Transverse colon (tissue), 4 donors: ENCODE measurements around the gene TDRD7. TPM values are rescaled to one million over a fixed set of nuclear protein-coding genes. Genes with fewer than 3 reads are reported as not detected.

ENCODE experiments used
- DNase-seq: peaks from one replicate; pipeline ENCODE4 v3.0.0-alpha.2; 2019
- H3K27ac ChIP-seq, 4 donors: fragments of 200-600 bp; sonication (generic); 2 replicates each; pipeline ENCODE4 v1.5.1; 2016 to 2018; ENCODE audit warnings: inconsistent platforms in 4 of 4
- H3K27me3 ChIP-seq: fragments of 200-600 bp; sonication (generic); 2 replicates; pipeline ENCODE4 v1.5.1; 2017; ENCODE audit warnings: inconsistent platforms
- H3K36me3 ChIP-seq, 4 donors: fragments of 200-600 bp; sonication (generic); 2 replicates each; pipeline ENCODE4 v1.5.1; 2017 to 2019; ENCODE audit warnings: inconsistent platforms in 4 of 4
- H3K4me1 ChIP-seq, 4 donors: fragments of 200-600 bp; sonication (generic); 2 replicates each; pipeline ENCODE4 v1.5.1; 2017 to 2020; ENCODE audit warnings: inconsistent platforms in 4 of 4
- H3K4me3 ChIP-seq, 4 donors: fragments of 200-600 bp; sonication (generic); 1 replicate in 1 of 4; 2 replicates in 3 of 4; pipeline versions ENCODE4 v1.5.1 to v1.6.1; 2017 to 2019; ENCODE audit warnings: inconsistent platforms in 4 of 4
- H3K9me3 ChIP-seq, 2 donors: fragments of 200-600 bp; sonication (generic); 2 replicates each; pipeline ENCODE4 v1.5.1; 2017 to 2019; ENCODE audit warnings: inconsistent platforms in 2 of 2
- CTCF ChIP-seq, 5 experiments: fragments of 200-600 bp in 3 of 5; fragments of 450-650 bp in 2 of 5; sonication (generic) in 3 of 5; IDR thresholded peaks; 1 replicate in 2 of 5; 2 replicates in 3 of 5; pipeline ENCODE4 v1.5.1; 2016 to 2017; ENCODE audit warnings: antibody characterized with exemption in 5 of 5, inconsistent platforms in 3 of 5, mild to moderate bottlenecking in 2 of 5, moderate library complexity in 1 of 5
- EP300 ChIP-seq: sonication (generic); formaldehyde crosslinking; IDR thresholded peaks from one replicate; pipeline ENCODE4 v1.6.1; 2017; ENCODE audit warnings: antibody characterized with exemption, low read depth
- POLR2A ChIP-seq: fragments of 450-650 bp; IDR thresholded peaks from one replicate; pipeline ENCODE4 v1.6.1; 2016; ENCODE audit warnings: antibody characterized with exemption, mild to moderate bottlenecking, moderate library complexity
- POLR2AphosphoS5 ChIP-seq, 3 donors: sonication (generic); formaldehyde crosslinking; IDR thresholded peaks; one replicate each; pipeline ENCODE4 v1.6.1; 2016; ENCODE audit warnings: antibody characterized with exemption in 3 of 3
- WGBS, 2 donors: methylation state at CpG; one replicate each; pipeline ENCODE4 v1.1.5; 2018; ENCODE audit warnings: low coverage in 1 of 2; 5-methylcytosine and 5-hydroxymethylcytosine counted together
- in situ Hi-C, 4 donors: fragments of 200-750 bp; cut with MboI; loops; one replicate each; pipeline versions ENCODE4 v1.15.0 to v1.15.1; 2017; ENCODE audit warnings: low sequenced_read_pairs in 3 of 4, low pct_ligation_motif_present in 1 of 4, low pct_unique_long_range_greater_than_20kb in 1 of 4
- intact Hi-C: fragments of 100-400 bp; cut with DNase I; formaldehyde crosslinking; loops from one replicate; pipeline ENCODE4 v1.15.1; 2023; ENCODE audit warnings: low total_unique reads
- total RNA-seq, 4 donors: library from RNA; depleted of rRNA; stranded (reverse); fragments of >200 nt; gene quantifications; one replicate each; pipeline ENCODE4 v1.1.0, GENCODE V29; 2016

The TDRD7 gene
- total RNA-seq, 4 donors from 2014 or later = 15.0 to 47.4 (median 31.4) TPM

GRCh38 chr9:97479496-97480159, 67.7 kb downstream of the TDRD7 start:
- peaks cover 0 to 32% (median 3%) of the 10 kb centered on the region in 4 donors for H3K36me3 ChIP-seq
- in situ Hi-C loops = no loop called here
- H3K27me3 ChIP-seq = no peaks in the 10 kb centered on the region
- DNase-seq = no peak
- H3K9me3 ChIP-seq = no peaks in the 10 kb centered on the region
- H3K4me1 ChIP-seq = no peaks in the 10 kb centered on the region
- H3K4me3 ChIP-seq = no peak overlapping the region
- TF ChIP-seq POLR2AphosphoS5 (IDR thresholded peaks at IDR 0.05) = no peak
- TF ChIP-seq POLR2A = no peak
- TF ChIP-seq CTCF (IDR thresholded peaks at IDR 0.05) = no peak
- 93 to 100% methylated on average over 5 of the region's 5 CpGs for WGBS, 2 donors
- no peak overlapping the region for H3K27ac ChIP-seq
- intact Hi-C loops = no loop called here

DNA sequence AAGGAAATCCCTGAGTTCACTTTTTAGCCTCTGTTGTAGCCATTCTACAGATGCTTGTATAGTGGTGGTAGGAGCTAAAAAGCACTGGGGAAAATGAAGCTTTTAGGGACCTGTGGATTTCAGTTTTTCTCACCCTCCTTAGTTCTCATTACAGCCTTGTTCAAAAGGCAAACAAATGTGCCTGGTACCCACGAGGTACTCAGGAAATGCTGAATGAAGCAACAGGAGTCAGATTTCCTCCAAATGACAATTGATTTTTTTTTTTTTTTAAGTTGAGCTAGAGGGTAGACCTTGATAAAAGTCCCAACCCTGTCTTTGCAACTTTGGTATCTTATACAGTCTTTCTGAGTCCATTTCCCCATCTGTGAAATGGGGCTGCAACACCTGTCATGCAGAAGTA, 68.3 kb downstream of the TDRD7 start:
- TF ChIP-seq EP300 (no peak), CTCF (IDR thresholded peaks at IDR 0.05) (no peak), POLR2A (no peak), POLR2AphosphoS5 (IDR thresholded peaks at IDR 0.05) (no peak)
- WGBS, 2 donors = 41 to 44% methylated on average over 1 of the region's 1 CpG
- in situ Hi-C loops (no loop called here), intact Hi-C loops (no loop called here)
- H3K4me1 ChIP-seq = no peaks in the 10 kb centered on the region
- DNase-seq = no peak
- H3K4me3 ChIP-seq = no peak overlapping the region
- peaks cover 0 to 35% (median 3%) of the 10 kb centered on the region in 4 donors for H3K36me3 ChIP-seq
- H3K27ac ChIP-seq = no peak overlapping the region
- no peaks in the 10 kb centered on the region for H3K9me3 ChIP-seq
- H3K27me3 ChIP-seq = no peaks in the 10 kb centered on the region

GRCh38 chr9:97480749-97481148, 68.9 kb downstream of the TDRD7 start:
- no peaks in the 10 kb centered on the region for H3K27me3 ChIP-seq
- WGBS, 2 donors = 96 to 100% methylated on average over 1 of the region's 1 CpG
- intact Hi-C loops = no loop called here

GRCh38 chr9:97484134-97484533, 72.2 kb downstream of the TDRD7 start:
- in situ Hi-C loops = no loop called here
- H3K27me3 ChIP-seq = no peaks in the 10 kb centered on the region
- H3K27ac ChIP-seq = no peak overlapping the region
- TF ChIP-seq EP300 (no peak), POLR2A (no peak), POLR2AphosphoS5 (IDR thresholded peaks at IDR 0.05) (no peak), CTCF (IDR thresholded peaks at IDR 0.05) (no peak)
- 75 to 95% methylated on average over 1 of the region's 1 CpG for WGBS, 2 donors
- no peak overlapping the region for H3K4me3 ChIP-seq
- H3K4me1 ChIP-seq = no peaks in the 10 kb centered on the region
- intact Hi-C loops = no loop called here
- DNase-seq = no peak
- no peaks in the 10 kb centered on the region for H3K9me3 ChIP-seq
- peaks cover 0 to 46% (median 11%) of the 10 kb centered on the region in 4 donors for H3K36me3 ChIP-seq

More at GRCh38 chr9:97480749-97481148, 68.9 kb downstream of the TDRD7 start:
- in situ Hi-C loops = no loop called here
- Histone ChIP-seq H3K36me3 (peaks cover 0 to 40% (median 3%) of the 10 kb centered on the region in 4 donors), H3K4me1 (no peaks in the 10 kb centered on the region), H3K27ac (no peak overlapping the region), H3K9me3 (no peaks in the 10 kb centered on the region), H3K4me3 (no peak overlapping the region)
- TF ChIP-seq CTCF (IDR thresholded peaks at IDR 0.05) (no peak), POLR2A (no peak), POLR2AphosphoS5 (IDR thresholded peaks at IDR 0.05) (no peak), EP300 (no peak)
- DNase-seq = no peak
